ENCODE data around the gene C17orf107.

C17orf107 gene

DNA sequence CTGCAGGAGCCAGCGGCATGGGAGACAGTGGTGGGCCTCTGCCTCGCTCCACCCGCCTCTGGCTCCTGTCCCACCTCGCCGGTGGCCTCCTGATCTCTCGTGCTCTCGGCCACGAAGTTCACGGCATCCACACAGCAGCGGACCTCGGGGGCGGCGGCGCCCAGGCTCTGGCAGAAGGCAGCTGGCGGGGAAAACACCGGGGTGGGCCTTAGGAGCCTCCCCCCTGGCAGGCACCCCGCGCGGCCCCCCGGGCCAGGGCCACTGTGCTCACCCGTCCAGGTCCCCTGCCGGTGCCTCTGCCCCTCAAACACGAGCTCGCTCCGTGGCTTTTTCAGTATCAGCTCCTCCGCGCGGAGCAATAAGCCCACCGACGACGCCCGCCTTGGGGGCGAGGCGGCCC lies 409 bp upstream of the C17orf107 start:
- no peak overlapping the region for H2BK5ac ChIP-seq (ENCODE audit: low read length)
- H3K23ac ChIP-seq (ENCODE audit: low read length), result no peak overlapping the region
- H3K56ac ChIP-seq (ENCODE audit: low read length), result no peak overlapping the region
- H3K4me2 ChIP-seq (ENCODE audit: low read length), result no peak overlapping the region
- no peak for DNase-seq
- H2AK5ac ChIP-seq (ENCODE audit: low read length), result no peak overlapping the region
- H3K27ac ChIP-seq (ENCODE audit: low read depth, low read length), result no peak overlapping the region
- H3K36me3 ChIP-seq (ENCODE audit: control insufficient read depth, insufficient read depth, low read length), result peaks cover 2% of the 10 kb centered on the region
- H4K8ac ChIP-seq (ENCODE audit: low read depth, low read length), result no peak overlapping the region
- no peaks in the 10 kb centered on the region for H3K27me3 ChIP-seq (ENCODE audit: insufficient read depth, low read length, poor library complexity)
- H3K79me1 ChIP-seq (ENCODE audit: low read length), result no peaks in the 10 kb centered on the region
- no peak overlapping the region for H3K9ac ChIP-seq (ENCODE audit: low read length)
- H3K4ac ChIP-seq (ENCODE audit: low read depth, low read length), result no peak overlapping the region
- no peak overlapping the region for H3K18ac ChIP-seq (ENCODE audit: low read length)
- no peak overlapping the region for H3K4me3 ChIP-seq (ENCODE audit: low read length)
- no peak overlapping the region for H2BK120ac ChIP-seq (ENCODE audit: low read depth, low read length)
- H4K5ac ChIP-seq (ENCODE audit: low read length), result no peak overlapping the region
- no peak overlapping the region for H2BK15ac ChIP-seq (replicated peaks; ENCODE audit: low read depth)
- WGBS (ENCODE audit: extremely low coverage, insufficient coverage, low lambda C conversion rate), result no CpG with 5 or more reads among the region's 34 CpGs
- no peaks in the 10 kb centered on the region for H3K79me2 ChIP-seq (ENCODE audit: control insufficient read depth, insufficient read depth, low read length)
- H3K4me1 ChIP-seq (ENCODE audit: control insufficient read depth, low read depth, low read length), result no peaks in the 10 kb centered on the region

DNA sequence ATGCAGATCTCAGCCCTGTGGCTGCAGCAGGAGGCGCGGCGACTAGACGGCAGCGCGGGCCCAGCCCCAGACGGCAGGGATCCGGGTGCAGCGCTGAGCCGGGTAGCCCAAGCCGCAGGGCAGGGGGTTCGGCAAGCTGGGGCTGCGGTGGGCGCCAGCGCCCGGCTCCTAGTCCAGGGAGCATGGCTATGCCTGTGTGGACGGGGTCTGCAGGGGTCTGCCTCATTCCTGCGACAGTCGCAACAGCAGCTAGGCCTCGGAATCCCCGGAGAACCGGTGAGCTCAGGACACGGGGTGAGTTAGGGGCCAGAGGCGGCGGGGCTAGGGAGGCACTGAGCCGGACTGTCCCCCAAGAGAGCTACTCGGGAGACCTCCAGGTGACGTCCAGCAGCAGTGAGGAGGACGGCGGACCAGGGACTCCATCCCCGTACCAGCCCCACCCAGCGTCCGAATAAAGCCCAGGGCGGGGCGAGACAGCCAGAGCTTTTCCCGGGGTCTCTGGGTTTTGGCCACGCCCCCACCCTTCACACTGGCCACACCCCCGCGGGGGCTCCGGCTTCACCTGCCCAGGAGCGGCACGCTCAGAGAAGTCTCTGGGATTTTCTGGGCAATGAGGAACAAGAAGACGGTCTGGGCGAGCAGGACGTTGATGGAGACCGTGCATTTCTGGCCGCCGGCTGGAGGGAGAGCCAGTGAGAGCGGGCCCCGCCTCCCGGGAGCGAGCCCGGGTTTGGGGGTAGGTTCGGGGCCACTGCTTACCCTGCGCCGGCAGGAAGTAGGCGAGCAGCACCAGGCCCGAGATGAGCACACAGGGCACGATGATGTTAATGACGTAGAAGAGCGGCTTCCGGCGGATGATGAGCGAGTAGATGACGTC lies 1.1 kb downstream of the C17orf107 start:
- Histone ChIP-seq H3K4ac (ENCODE audit: low read depth, low read length) (no peak overlapping the region), H2BK15ac (replicated peaks; ENCODE audit: low read depth) (no peak overlapping the region), H4K5ac (ENCODE audit: low read length) (no peak overlapping the region), H3K9ac (ENCODE audit: low read length) (peak overlapping the region; percentile 32), H2BK120ac (ENCODE audit: low read depth, low read length) (no peak overlapping the region), H3K36me3 (ENCODE audit: control insufficient read depth, insufficient read depth, low read length) (no peaks in the 10 kb centered on the region), H3K27me3 (ENCODE audit: insufficient read depth, low read length, poor library complexity) (no peaks in the 10 kb centered on the region), H4K8ac (ENCODE audit: low read depth, low read length) (no peak overlapping the region), H2AK5ac (ENCODE audit: low read length) (no peak overlapping the region), H3K4me3 (ENCODE audit: low read length) (peak overlapping the region; percentile 22), H3K56ac (ENCODE audit: low read length) (peak overlapping the region; percentile 25), H3K79me2 (ENCODE audit: control insufficient read depth, insufficient read depth, low read length) (no peaks in the 10 kb centered on the region), H3K79me1 (ENCODE audit: low read length) (no peaks in the 10 kb centered on the region), H3K27ac (ENCODE audit: low read depth, low read length) (no peak overlapping the region), H3K4me1 (ENCODE audit: control insufficient read depth, low read depth, low read length) (no peaks in the 10 kb centered on the region), H3K23ac (ENCODE audit: low read length) (no peak overlapping the region), H2BK5ac (ENCODE audit: low read length) (no peak overlapping the region), H3K18ac (ENCODE audit: low read length) (no peak overlapping the region), H3K4me2 (ENCODE audit: low read length) (peak overlapping the region; percentile 56)
- DNase-seq, result peak; percentile 65
- WGBS (ENCODE audit: extremely low coverage, insufficient coverage, low lambda C conversion rate), result no CpG with 5 or more reads among the region's 65 CpGs

DNA sequence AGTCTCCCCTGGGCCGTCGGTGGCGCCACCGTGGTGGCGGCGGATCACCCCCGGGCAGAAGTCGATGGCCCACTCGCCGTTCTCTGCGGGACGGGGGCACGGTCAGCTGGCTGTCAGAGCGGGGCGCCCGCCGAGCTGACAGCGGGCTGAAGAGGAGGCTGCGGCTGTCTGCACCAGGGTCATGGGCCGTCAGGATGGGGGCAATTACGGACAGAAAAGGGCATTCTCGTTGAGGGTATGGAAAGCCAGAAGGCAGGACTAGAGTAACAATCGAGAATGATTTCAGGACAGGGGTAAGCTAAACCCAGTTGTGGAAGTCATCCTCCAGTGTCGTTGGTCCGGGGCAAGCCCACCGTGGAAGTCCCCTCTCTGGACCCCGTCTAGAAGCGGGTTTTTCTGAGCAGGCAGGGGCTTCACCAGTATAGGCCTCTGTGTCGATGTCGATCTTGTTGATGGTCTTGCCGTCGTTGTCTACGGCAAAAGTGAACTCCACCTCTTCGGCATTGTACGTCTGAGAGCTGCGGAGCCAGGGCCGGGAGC lies 1.8 kb downstream of the C17orf107 start:
- no peak overlapping the region for H3K18ac ChIP-seq (ENCODE audit: low read length)
- no peak overlapping the region for H2BK120ac ChIP-seq (ENCODE audit: low read depth, low read length)
- H3K27me3 ChIP-seq (ENCODE audit: insufficient read depth, low read length, poor library complexity), result no peaks in the 10 kb centered on the region
- no peak overlapping the region for H3K4me2 ChIP-seq (ENCODE audit: low read length)
- H4K5ac ChIP-seq (ENCODE audit: low read length), result no peak overlapping the region
- no peak overlapping the region for H3K4me3 ChIP-seq (ENCODE audit: low read length)
- H3K79me2 ChIP-seq (ENCODE audit: control insufficient read depth, insufficient read depth, low read length), result no peaks in the 10 kb centered on the region
- H3K56ac ChIP-seq (ENCODE audit: low read length), result peak overlapping the region; percentile 25
- no peak overlapping the region for H3K27ac ChIP-seq (ENCODE audit: low read depth, low read length)
- WGBS (ENCODE audit: extremely low coverage, insufficient coverage, low lambda C conversion rate), result no CpG with 5 or more reads among the region's 37 CpGs
- no peak overlapping the region for H3K4ac ChIP-seq (ENCODE audit: low read depth, low read length)
- H3K79me1 ChIP-seq (ENCODE audit: low read length), result no peaks in the 10 kb centered on the region
- H2AK5ac ChIP-seq (ENCODE audit: low read length), result no peak overlapping the region
- H3K4me1 ChIP-seq (ENCODE audit: control insufficient read depth, low read depth, low read length), result no peaks in the 10 kb centered on the region
- no peaks in the 10 kb centered on the region for H3K36me3 ChIP-seq (ENCODE audit: control insufficient read depth, insufficient read depth, low read length)
- H3K23ac ChIP-seq (ENCODE audit: low read length), result no peak overlapping the region
- DNase-seq, result no peak
- no peak overlapping the region for H3K9ac ChIP-seq (ENCODE audit: low read length)
- no peak overlapping the region for H2BK15ac ChIP-seq (replicated peaks; ENCODE audit: low read depth)
- no peak overlapping the region for H4K8ac ChIP-seq (ENCODE audit: low read depth, low read length)
- no peak overlapping the region for H2BK5ac ChIP-seq (ENCODE audit: low read length)

DNA sequence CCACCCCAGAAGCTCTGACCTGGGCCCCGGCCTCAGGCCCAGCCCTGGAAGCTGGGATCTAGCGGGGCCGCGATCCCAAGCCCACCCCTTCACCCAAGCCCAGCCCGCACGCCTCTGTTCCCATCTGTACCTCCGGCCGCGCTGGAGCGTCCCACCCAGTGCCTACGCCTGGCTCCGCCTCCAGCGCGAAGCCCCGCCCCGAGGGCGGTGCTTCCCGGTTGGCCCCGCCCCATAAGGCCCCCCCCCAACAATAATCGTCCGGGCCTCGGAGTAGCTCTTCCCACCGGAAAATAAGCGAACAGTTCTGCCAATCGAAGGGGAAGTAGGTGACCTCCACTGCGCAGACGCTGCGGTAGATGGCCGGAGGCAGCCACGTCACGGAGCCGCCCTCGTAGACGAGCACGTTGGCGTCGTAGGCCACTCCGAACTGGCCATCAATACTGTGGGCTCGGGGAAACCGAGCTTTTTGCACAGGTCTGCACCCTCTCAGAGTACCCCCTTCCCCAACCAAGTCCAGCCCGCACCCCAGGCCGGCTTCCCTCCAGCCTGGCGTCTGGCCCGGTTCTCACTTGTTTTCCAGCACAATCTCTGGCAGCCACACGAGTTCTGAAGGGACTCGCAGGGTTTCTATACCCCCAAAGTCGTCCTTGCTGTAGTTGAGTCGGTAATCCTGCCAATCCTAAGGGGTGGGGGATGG lies 2.5 kb downstream of the C17orf107 start:
- Histone ChIP-seq H3K4me1 (ENCODE audit: control insufficient read depth, low read depth, low read length) (no peaks in the 10 kb centered on the region), H3K4me3 (ENCODE audit: low read length) (no peak overlapping the region), H2AK5ac (ENCODE audit: low read length) (no peak overlapping the region), H3K18ac (ENCODE audit: low read length) (no peak overlapping the region), H3K79me1 (ENCODE audit: low read length) (no peaks in the 10 kb centered on the region), H3K56ac (ENCODE audit: low read length) (no peak overlapping the region), H3K27me3 (ENCODE audit: insufficient read depth, low read length, poor library complexity) (no peaks in the 10 kb centered on the region), H3K79me2 (ENCODE audit: control insufficient read depth, insufficient read depth, low read length) (no peaks in the 10 kb centered on the region), H4K5ac (ENCODE audit: low read length) (no peak overlapping the region), H3K4me2 (ENCODE audit: low read length) (no peak overlapping the region), H3K36me3 (ENCODE audit: control insufficient read depth, insufficient read depth, low read length) (no peaks in the 10 kb centered on the region), H2BK120ac (ENCODE audit: low read depth, low read length) (no peak overlapping the region), H3K4ac (ENCODE audit: low read depth, low read length) (no peak overlapping the region), H3K23ac (ENCODE audit: low read length) (no peak overlapping the region), H3K27ac (ENCODE audit: low read depth, low read length) (no peak overlapping the region), H4K8ac (ENCODE audit: low read depth, low read length) (no peak overlapping the region), H2BK15ac (replicated peaks; ENCODE audit: low read depth) (no peak overlapping the region), H3K9ac (ENCODE audit: low read length) (no peak overlapping the region), H2BK5ac (ENCODE audit: low read length) (no peak overlapping the region)
- WGBS (ENCODE audit: extremely low coverage, insufficient coverage, low lambda C conversion rate), result no CpG with 5 or more reads among the region's 48 CpGs
- DNase-seq, result no peak

DNA sequence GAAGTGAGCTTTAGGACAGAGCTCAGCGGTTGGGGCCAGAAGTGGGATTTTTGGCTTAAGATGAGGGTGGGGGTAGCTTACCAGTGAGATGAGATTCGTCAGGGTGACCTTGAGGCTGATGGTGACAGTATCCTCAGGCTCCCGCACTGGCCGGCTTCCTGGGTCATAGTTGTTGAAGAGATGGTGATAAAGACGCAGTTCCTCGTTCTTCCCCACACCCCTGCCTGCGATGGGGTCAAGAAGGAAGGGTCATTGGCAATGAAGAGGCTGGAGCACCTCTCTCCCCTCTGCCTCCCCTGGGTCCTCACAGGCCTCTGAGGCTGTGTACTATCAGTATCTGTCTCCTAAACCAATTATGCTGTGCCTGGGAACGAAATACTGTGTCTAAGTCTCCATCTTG lies 3.2 kb downstream of the C17orf107 start:
- no peak overlapping the region for H4K8ac ChIP-seq (ENCODE audit: low read depth, low read length)
- no peak for DNase-seq
- H2BK120ac ChIP-seq (ENCODE audit: low read depth, low read length), result no peak overlapping the region
- H3K36me3 ChIP-seq (ENCODE audit: control insufficient read depth, insufficient read depth, low read length), result no peaks in the 10 kb centered on the region
- no peaks in the 10 kb centered on the region for H3K79me2 ChIP-seq (ENCODE audit: control insufficient read depth, insufficient read depth, low read length)
- no peak overlapping the region for H3K23ac ChIP-seq (ENCODE audit: low read length)
- no CpG with 5 or more reads among the region's 8 CpGs for WGBS (ENCODE audit: extremely low coverage, insufficient coverage, low lambda C conversion rate)
- H3K18ac ChIP-seq (ENCODE audit: low read length), result no peak overlapping the region
- no peak overlapping the region for H2BK5ac ChIP-seq (ENCODE audit: low read length)
- H3K4me2 ChIP-seq (ENCODE audit: low read length), result no peak overlapping the region
- H3K79me1 ChIP-seq (ENCODE audit: low read length), result no peaks in the 10 kb centered on the region
- no peak overlapping the region for H2AK5ac ChIP-seq (ENCODE audit: low read length)
- H3K9ac ChIP-seq (ENCODE audit: low read length), result no peak overlapping the region
- no peak overlapping the region for H3K27ac ChIP-seq (ENCODE audit: low read depth, low read length)
- H3K56ac ChIP-seq (ENCODE audit: low read length), result no peak overlapping the region
- no peak overlapping the region for H4K5ac ChIP-seq (ENCODE audit: low read length)
- no peaks in the 10 kb centered on the region for H3K27me3 ChIP-seq (ENCODE audit: insufficient read depth, low read length, poor library complexity)
- H3K4me1 ChIP-seq (ENCODE audit: control insufficient read depth, low read depth, low read length), result no peaks in the 10 kb centered on the region
- no peak overlapping the region for H3K4ac ChIP-seq (ENCODE audit: low read depth, low read length)
- H2BK15ac ChIP-seq (replicated peaks; ENCODE audit: low read depth), result no peak overlapping the region
- no peak overlapping the region for H3K4me3 ChIP-seq (ENCODE audit: low read length)

Measured in mesendoderm (in vitro differentiated cells).